ENCODE data around the gene TM7SF3.

TM7SF3 gene

GRCh38 chr12:27006797-27007467 lies 7.3 kb downstream of the TM7SF3 start:
- Histone ChIP-seq H3K4me1 (ENCODE audit: insufficient read depth, low read length) (peaks cover 13% of the 10 kb centered on the region), H3K36me3 (ENCODE audit: insufficient read depth, low read length) (peaks cover 4% of the 10 kb centered on the region; the same call in 1 of the 2 replicates), H3K9me3 (ENCODE audit: control insufficient read depth, insufficient read depth, low read length) (no peaks in the 10 kb centered on the region)

GRCh38 chr12:27005495-27005894 lies 8.7 kb downstream of the TM7SF3 start:
- Histone ChIP-seq H3K4me1 (ENCODE audit: insufficient read depth, low read length) (peaks cover 11% of the 10 kb centered on the region; the same call in 1 of the 2 replicates), H3K36me3 (ENCODE audit: insufficient read depth, low read length) (peaks cover 6% of the 10 kb centered on the region; the same call in 1 of the 2 replicates), H3K9me3 (ENCODE audit: control insufficient read depth, insufficient read depth, low read length) (no peaks in the 10 kb centered on the region), H3K9ac (ENCODE audit: low read depth, low read length) (no peak overlapping the region)

More at GRCh38 chr12:27006797-27007467, 7.3 kb downstream of the TM7SF3 start:
- H3K9ac ChIP-seq (ENCODE audit: low read depth, low read length), result no peak overlapping the region

GRCh38 chr12:27003421-27004381 lies 10.5 kb downstream of the TM7SF3 start:
- no peaks in the 10 kb centered on the region for H3K9me3 ChIP-seq (ENCODE audit: control insufficient read depth, insufficient read depth, low read length)
- H3K36me3 ChIP-seq (ENCODE audit: insufficient read depth, low read length), result peaks cover 12% of the 10 kb centered on the region
- H3K4me1 ChIP-seq (ENCODE audit: insufficient read depth, low read length), result peaks cover 11% of the 10 kb centered on the region; the same call in 1 of the 2 replicates
- no peak overlapping the region for H3K9ac ChIP-seq (ENCODE audit: low read depth, low read length)

GRCh38 chr12:27002141-27002540 lies 12.0 kb downstream of the TM7SF3 start:
- H3K9me3 ChIP-seq (ENCODE audit: control insufficient read depth, insufficient read depth, low read length), result no peaks in the 10 kb centered on the region
- peaks cover 11% of the 10 kb centered on the region; the same call in 1 of the 2 replicates for H3K4me1 ChIP-seq (ENCODE audit: insufficient read depth, low read length)
- no peak overlapping the region for H3K9ac ChIP-seq (ENCODE audit: low read depth, low read length)
- peaks cover 23% of the 10 kb centered on the region for H3K36me3 ChIP-seq (ENCODE audit: insufficient read depth, low read length)

GRCh38 chr12:27001663-27002062 lies 12.5 kb downstream of the TM7SF3 start:
- H3K4me1 ChIP-seq (ENCODE audit: insufficient read depth, low read length), result peaks cover 11% of the 10 kb centered on the region; the same call in 1 of the 2 replicates
- H3K9ac ChIP-seq (ENCODE audit: low read depth, low read length), result no peak overlapping the region
- peaks cover 24% of the 10 kb centered on the region for H3K36me3 ChIP-seq (ENCODE audit: insufficient read depth, low read length)
- no peaks in the 10 kb centered on the region for H3K9me3 ChIP-seq (ENCODE audit: control insufficient read depth, insufficient read depth, low read length)

- Histone ChIP-seq H3K9ac (ENCODE audit: low read depth, low read length) (no peak overlapping the region), H3K9me3 (ENCODE audit: control insufficient read depth, insufficient read depth, low read length) (no peaks in the 10 kb centered on the region), H3K36me3 (ENCODE audit: insufficient read depth, low read length) (peaks cover 24% of the 10 kb centered on the region), H3K4me1 (ENCODE audit: insufficient read depth, low read length) (peaks cover 11% of the 10 kb centered on the region; the same call in 1 of the 2 replicates)
Observed at GRCh38 chr12:27000961-27001360, 13.2 kb downstream of the TM7SF3 start.

GRCh38 chr12:26997003-26997402 lies 17.2 kb downstream of the TM7SF3 start:
- H3K9ac ChIP-seq (ENCODE audit: low read depth, low read length), result no peak overlapping the region
- peaks cover 37% of the 10 kb centered on the region for H3K36me3 ChIP-seq (ENCODE audit: insufficient read depth, low read length)
- no peaks in the 10 kb centered on the region for H3K9me3 ChIP-seq (ENCODE audit: control insufficient read depth, insufficient read depth, low read length)
- peaks cover 6% of the 10 kb centered on the region; the same call in 1 of the 2 replicates for H3K4me1 ChIP-seq (ENCODE audit: insufficient read depth, low read length)

GRCh38 chr12:26995706-26996105 lies 18.5 kb downstream of the TM7SF3 start:
- no peaks in the 10 kb centered on the region for H3K9me3 ChIP-seq (ENCODE audit: control insufficient read depth, insufficient read depth, low read length)
- peaks cover 32% of the 10 kb centered on the region for H3K36me3 ChIP-seq (ENCODE audit: insufficient read depth, low read length)
- H3K4me1 ChIP-seq (ENCODE audit: insufficient read depth, low read length), result no peaks in the 10 kb centered on the region; the same call in 1 of the 2 replicates
- no peak overlapping the region for H3K9ac ChIP-seq (ENCODE audit: low read depth, low read length)

GRCh38 chr12:26994109-26994508 lies 20.1 kb downstream of the TM7SF3 start:
- peaks cover 33% of the 10 kb centered on the region for H3K36me3 ChIP-seq (ENCODE audit: insufficient read depth, low read length)
- H3K9ac ChIP-seq (ENCODE audit: low read depth, low read length), result no peak overlapping the region
- no peaks in the 10 kb centered on the region for H3K4me1 ChIP-seq (ENCODE audit: insufficient read depth, low read length)
- no peaks in the 10 kb centered on the region for H3K9me3 ChIP-seq (ENCODE audit: control insufficient read depth, insufficient read depth, low read length)

DNA sequence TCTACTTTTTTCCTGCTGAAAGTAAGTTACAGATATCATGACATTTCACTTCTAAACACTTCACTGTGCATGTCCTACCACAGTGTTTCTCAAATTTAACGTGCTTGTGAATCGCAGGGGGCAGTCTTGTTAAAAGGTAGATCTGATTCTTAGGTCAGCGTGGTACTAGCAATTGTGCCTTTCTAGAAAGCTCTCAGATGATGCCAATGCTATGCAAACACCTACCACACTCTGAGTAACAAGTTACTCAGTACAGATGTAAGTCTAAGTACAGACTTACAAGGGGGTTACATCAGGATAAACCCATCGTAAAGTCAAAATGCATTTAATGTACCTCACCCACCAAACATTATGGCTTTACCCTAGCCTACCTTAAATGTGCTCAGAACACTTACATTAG lies 22.4 kb downstream of the TM7SF3 start:
- no peaks in the 10 kb centered on the region for H3K9me3 ChIP-seq (ENCODE audit: control insufficient read depth, insufficient read depth, low read length)
- peaks cover 18% of the 10 kb centered on the region for H3K36me3 ChIP-seq (ENCODE audit: insufficient read depth, low read length)
- H3K4me1 ChIP-seq (ENCODE audit: insufficient read depth, low read length), result no peaks in the 10 kb centered on the region
- no peak overlapping the region for H3K9ac ChIP-seq (ENCODE audit: low read depth, low read length)

- Histone ChIP-seq H3K4me1 (ENCODE audit: insufficient read depth, low read length) (no peaks in the 10 kb centered on the region), H3K36me3 (ENCODE audit: insufficient read depth, low read length) (peaks cover 15% of the 10 kb centered on the region), H3K9me3 (ENCODE audit: control insufficient read depth, insufficient read depth, low read length) (no peaks in the 10 kb centered on the region), H3K9ac (ENCODE audit: low read depth, low read length) (no peak overlapping the region)
Observed at GRCh38 chr12:26989873-26990272, 24.3 kb downstream of the TM7SF3 start.

DNA sequence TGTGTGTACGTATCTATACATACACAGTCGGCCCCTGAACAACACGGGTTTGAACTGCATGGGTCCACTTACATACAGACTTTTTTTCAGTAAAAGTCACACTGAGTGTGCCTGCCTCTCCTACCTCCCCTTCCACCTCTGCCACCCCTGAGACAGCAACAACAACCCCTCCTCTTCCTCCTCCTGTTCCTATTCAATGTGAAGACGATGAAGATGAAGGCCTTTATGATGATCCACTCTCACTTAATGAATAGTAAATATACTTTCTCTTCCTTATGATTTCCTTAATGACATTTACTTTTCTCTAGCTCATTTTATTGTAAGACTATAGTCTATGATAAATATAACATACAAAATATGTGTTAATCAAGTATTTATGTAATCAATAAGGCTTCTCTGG lies 25.5 kb downstream of the TM7SF3 start:
- Histone ChIP-seq H3K9ac (ENCODE audit: low read depth, low read length) (no peak overlapping the region), H3K36me3 (ENCODE audit: insufficient read depth, low read length) (peaks cover 7% of the 10 kb centered on the region), H3K9me3 (ENCODE audit: control insufficient read depth, insufficient read depth, low read length) (no peaks in the 10 kb centered on the region), H3K4me1 (ENCODE audit: insufficient read depth, low read length) (no peaks in the 10 kb centered on the region)

- no peak overlapping the region for H3K9ac ChIP-seq (ENCODE audit: low read depth, low read length)
- peaks cover 5% of the 10 kb centered on the region; the same call in 1 of the 2 replicates for H3K36me3 ChIP-seq (ENCODE audit: insufficient read depth, low read length)
- no peaks in the 10 kb centered on the region for H3K9me3 ChIP-seq (ENCODE audit: control insufficient read depth, insufficient read depth, low read length)
- H3K4me1 ChIP-seq (ENCODE audit: insufficient read depth, low read length), result no peaks in the 10 kb centered on the region
Observed at GRCh38 chr12:26987634-26988424, 26.4 kb downstream of the TM7SF3 start.

DNA sequence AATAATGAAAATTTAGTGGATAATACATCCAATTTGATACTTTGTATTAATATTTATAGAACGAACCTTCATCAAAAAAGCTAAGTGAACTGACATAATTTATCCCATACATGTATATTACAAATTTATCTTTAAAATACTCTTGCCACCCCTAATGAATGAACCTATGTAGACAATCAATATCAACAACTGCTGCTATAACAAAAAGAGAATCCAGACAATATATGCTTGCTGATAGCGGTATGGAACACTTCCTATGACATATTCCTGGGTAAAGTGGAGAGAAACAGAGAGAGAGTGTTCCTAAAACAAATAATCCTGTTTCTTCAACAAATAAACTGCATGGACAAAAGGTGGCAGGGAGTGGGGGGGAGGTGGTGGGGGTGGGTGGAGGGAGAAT lies 31.3 kb downstream of the TM7SF3 start:
- no peak overlapping the region for H3K9ac ChIP-seq (ENCODE audit: low read depth, low read length)
- H3K4me1 ChIP-seq (ENCODE audit: insufficient read depth, low read length), result no peaks in the 10 kb centered on the region
- peaks cover 4% of the 10 kb centered on the region; the same call in 1 of the 2 replicates for H3K36me3 ChIP-seq (ENCODE audit: insufficient read depth, low read length)
- H3K9me3 ChIP-seq (ENCODE audit: control insufficient read depth, insufficient read depth, low read length), result no peaks in the 10 kb centered on the region
